GM19395 (cell line): ENCODE results near the gene KRTAP6-3.

Source experiments
- ATAC-seq: cut with Tn5 transposase; IDR thresholded peaks from one replicate; pipeline ENCODE4 v1.9.1; 2021; ENCODE audit warnings: mild to moderate bottlenecking, moderate library complexity; ENCODE audit not compliant: unreplicated experiment

The KRTAP6-3 gene

DNA sequence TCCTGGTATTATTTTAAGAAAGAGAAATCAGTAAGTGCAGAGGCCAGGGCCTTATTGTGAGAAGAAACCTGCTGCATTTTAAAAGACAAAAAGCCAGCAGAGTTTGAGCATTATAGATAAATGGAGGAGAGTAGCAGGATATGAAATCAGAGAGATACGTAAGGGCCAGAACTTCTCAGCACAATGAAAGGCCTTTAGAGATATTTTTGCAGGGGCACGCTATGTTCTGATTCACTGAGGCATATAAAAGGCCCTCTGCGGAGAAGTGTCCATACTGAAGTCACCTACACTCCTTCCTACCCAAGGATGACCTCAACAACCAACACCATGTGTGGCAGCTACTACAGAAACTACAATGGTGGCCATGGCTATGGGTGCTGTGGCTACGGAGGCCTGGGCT lies at the start of gene KRTAP6-3:
Gene KRTAP6-3 (plus strand): TSS at position 301 of the 400 bp plus-strand sequence. CDS start 6 bp downstream, at position 307.
- no peak for ATAC-seq

DNA sequence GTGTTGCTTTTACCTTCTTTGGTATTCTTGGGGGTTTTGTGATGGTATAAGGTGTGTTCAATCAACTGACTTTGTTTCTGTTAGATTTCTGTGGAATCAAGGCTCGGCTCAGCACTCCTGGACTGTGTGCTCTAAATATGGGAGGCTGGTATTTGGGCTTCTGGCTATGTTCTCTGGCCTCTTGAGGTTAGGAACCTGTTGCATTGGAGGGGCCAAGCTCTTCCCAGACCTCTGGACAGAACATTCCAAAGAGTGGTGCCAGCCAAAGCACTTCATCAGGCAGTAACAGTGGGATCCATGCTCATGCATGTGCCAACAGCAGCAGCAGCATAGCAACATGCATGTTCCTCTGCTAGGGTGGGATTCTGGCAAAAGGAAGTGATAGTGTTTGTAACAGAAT lies 39.5 kb upstream of the KRTAP6-3 start:
- ATAC-seq, result no peak

DNA sequence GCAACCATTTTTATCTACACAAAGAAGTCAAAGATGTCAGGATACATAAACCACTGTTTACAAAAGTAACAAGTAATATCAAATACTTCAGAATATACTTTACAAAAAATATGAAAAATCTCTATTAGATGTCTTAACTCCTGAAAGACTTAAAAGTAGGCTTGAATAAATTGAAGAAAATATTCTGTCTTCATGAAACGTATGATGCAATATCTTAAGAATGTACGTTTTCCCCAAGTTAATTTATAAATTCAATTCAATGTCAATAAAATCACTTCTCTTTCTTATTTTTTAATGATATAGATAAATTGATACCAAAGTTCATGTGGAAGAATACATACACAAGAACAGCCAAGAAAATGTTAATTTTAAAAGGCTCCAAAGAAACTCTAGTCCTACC lies 37.1 kb upstream of the KRTAP6-3 start:
- ATAC-seq, result no peak

DNA sequence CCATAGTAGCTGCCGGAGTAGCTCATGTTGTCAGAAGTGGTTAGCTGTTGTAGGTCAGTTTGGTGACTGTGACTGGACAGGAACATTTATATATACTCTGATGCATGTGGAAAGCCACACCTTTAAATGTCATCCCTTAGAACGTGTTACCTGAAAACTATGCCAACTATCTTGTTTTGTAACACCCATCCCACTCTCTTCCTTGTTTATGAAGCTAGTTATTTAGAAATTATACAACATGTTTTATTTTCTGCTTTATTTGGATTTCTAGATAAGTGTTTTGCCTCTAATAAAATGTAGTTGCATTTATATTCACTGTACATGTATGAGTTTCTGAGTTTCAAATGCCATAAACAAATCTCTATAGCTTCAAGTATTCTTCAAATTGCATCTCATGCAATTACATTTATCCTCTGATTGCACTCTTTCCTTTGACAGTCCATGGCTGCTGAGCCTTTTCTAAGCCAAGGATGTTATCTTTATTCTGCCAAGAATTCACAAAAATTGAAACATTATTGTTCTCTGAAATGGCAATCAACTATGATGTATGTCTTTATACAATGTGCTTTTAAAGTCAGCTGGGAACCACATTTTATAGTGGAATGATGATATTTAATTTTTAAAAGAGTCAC lies 30.9 kb upstream of the KRTAP6-3 start, which contains the start of gene KRTAP19-7:
Gene KRTAP19-7 (minus strand): TSS at position 51 of the 632 bp plus-strand sequence. CDS start 25 bp downstream, at position 26.
- no peak for ATAC-seq

DNA sequence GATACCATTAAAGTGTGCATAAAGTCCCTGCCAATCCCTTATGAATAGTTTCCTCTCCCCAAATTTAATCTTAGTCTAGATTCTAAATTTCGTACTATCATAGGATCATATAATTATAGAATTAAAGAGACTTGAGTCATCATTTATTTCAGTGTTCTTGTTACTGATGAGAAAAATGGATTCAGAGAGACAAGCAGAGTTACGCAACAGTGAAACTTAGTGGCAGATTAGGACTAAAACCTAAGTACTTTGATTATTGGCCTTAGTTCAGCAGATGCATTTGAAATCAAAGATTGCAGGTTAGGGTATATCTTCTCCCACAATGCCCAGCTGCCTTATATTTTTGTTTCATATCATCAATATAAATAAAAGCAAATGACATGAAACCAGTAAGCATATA lies 30.3 kb upstream of the KRTAP6-3 start:
- ATAC-seq, result no peak

DNA sequence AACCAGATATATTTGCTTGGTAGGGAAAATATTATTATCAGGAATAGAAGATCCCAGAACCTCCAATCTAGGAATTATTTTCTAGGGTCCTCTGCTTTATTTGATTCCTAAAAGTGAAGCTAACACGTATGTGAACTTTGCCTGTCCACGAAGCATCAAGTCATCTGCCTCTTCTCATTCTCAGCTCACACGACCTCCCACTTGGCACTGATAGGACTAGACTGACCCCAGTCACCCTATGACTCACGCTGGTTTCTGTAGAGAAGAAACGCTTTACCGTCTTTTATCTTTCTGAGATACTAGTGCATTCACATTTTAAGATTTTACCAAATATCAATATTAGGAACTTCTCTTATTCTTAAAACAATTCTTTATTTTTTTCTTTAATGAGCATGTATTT lies 29.2 kb upstream of the KRTAP6-3 start:
- ATAC-seq, result no peak

DNA sequence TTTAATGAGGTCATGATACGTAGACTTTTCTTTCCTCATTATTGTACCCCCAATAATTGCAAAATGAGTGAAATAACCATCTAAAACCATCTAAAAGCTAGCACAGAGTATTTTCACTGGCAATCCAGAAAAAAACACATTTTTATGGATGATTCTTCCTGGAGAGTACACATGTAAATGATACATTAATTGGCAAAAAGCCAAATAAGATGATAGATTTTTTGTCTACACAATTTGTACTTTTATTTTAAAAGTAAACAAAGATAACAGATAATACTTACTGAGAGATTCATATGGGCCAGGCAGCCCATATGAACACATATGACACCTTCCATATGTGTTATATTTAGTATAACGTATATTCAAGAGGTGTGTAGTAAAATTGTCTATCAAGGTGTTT lies 28.6 kb upstream of the KRTAP6-3 start:
- no peak for ATAC-seq

DNA sequence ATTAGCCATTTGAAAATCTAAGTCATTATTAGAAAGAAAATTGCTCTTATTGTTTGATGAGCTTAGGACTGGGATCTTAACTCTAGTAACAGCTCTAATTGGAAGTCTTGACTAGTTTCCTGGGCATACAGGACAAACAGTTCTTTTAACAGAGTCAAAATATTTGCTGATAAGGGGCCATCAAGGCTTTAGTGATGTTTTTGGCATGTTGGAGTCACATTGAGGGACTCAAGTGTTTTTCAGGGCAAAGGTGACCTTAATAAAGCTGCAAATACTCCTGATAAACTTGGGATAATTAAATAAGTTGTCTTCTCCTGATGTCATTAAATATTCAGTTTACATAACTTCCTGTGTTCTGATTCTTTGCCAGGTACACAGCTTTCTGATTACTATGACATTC lies 24.6 kb upstream of the KRTAP6-3 start:
- ATAC-seq, result no peak

- no peak for ATAC-seq
Observed at GRCh38 chr21:30577766-30578165, 14.5 kb upstream of the KRTAP6-3 start.

GRCh38 chr21:30579346-30579745 lies 12.9 kb upstream of the KRTAP6-3 start:
- ATAC-seq, result no peak

DNA sequence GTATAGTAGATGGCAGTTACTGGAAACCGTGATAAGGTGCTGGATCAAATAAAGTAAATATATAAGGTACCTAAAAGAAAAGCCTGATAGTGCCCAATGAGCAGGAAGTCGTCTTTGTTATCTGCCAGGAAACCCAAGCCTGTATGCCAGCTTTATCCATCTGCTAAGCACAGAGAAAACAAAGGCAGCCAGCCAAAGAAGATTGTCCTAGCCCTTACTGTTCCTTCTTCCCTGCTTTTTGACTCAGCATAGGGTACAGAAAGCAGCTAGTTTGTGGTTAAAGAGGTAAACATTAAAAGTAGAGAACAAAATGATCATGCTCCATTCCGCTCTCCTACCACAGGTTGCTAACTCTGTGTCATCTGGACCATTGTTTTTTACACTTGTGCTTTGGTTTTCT lies 12.1 kb upstream of the KRTAP6-3 start:
- ATAC-seq, result no peak

DNA sequence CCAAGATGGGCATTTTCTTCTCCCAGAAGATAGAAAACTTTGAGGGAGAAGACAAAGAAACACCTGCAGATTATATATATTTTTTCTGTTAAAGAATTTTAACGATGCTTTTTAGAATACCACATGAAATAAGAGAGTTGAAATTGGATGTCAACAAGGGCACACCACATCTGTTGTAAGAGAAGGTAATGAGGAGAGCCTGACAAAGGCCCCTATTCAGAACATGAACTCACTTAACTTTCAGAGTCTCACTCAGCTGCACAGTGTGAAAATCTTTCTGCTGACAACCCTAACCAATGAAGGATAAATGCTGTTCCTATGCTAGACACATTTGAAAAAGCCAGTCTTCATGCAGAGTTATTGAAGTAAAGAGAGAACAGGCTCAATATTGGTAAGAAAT lies 9.4 kb upstream of the KRTAP6-3 start:
- ATAC-seq, result no peak

- ATAC-seq, result no peak
Observed at GRCh38 chr21:30590297-30590696, 1.9 kb upstream of the KRTAP6-3 start, which contains the start of gene KRTAP22-2. TSS of gene KRTAP22-2 (minus strand) at chr21:30590397.

- no peak for ATAC-seq
Observed at GRCh38 chr21:30598802-30599201, 6.6 kb downstream of the KRTAP6-3 start, which contains the start of gene KRTAP6-2. TSS of gene KRTAP6-2 (minus strand) at chr21:30598902. CDS start at chr21:30598874, 28 bp downstream.

DNA sequence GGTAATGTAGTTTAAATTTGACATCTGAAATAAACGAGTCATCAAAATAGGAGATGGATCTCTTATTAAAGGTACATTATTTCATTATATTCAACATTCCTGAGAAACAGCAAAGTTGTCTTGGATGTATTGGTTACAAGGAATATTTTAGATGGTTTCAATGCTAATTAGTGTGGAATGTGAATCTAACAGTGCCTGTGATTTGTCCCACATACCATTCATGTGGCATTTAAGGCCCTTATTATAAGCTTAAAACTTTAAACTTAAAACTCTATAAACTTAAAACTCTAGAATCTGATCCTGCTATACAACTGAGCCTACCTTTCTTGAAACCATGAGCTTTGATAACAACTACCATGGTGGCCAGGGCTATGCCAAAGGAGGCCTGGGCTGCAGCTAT lies 8.5 kb downstream of the KRTAP6-3 start, which contains the start of gene KRTAP22-1:
Gene KRTAP22-1 (plus strand): TSS at position 301 of the 400 bp plus-strand sequence.
- no peak for ATAC-seq

DNA sequence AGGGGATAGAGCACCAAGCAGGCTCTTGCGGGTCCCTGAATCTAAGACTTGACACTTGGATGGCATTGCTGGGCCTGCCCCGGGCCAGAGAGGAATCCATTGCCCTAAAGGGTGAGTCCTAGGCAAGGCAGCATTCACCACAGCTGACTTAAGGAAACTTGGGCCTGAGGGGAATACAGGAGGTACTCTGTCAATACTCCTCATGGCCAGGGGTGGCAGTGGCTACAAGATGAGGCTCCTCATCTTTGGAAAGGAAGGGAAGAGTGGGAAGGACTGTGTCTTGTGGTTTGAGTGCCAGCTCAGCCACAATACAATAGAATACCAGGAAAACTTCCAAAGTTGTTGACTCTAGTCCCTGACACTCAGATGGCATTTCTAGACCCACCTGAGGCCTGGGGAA lies 13.7 kb downstream of the KRTAP6-3 start:
- no peak for ATAC-seq

DNA sequence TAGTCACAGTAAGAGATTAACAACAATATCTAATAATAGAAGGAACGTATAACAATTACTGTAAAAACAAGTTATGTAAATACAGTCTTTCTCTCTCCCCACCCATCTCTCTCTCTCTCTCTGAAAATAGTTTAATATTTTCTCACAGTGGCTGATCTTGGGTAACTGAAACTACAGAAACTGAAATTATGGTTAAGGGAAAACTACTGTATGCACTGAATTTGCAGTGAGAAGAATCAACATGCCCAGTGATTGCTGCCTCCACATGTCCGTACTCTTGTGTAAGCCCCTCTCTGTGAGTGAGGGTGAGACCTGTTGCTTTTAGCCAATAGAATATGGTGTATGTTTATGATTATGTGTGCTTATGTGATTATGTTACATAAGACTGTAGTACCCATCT lies 19.9 kb downstream of the KRTAP6-3 start:
- no peak for ATAC-seq

- ATAC-seq, result no peak
Observed at GRCh38 chr21:30613836-30614235, 21.6 kb downstream of the KRTAP6-3 start, which contains the start of gene KRTAP6-1. TSS of gene KRTAP6-1 (minus strand) at chr21:30613930. CDS start at chr21:30613904, 26 bp downstream.

DNA sequence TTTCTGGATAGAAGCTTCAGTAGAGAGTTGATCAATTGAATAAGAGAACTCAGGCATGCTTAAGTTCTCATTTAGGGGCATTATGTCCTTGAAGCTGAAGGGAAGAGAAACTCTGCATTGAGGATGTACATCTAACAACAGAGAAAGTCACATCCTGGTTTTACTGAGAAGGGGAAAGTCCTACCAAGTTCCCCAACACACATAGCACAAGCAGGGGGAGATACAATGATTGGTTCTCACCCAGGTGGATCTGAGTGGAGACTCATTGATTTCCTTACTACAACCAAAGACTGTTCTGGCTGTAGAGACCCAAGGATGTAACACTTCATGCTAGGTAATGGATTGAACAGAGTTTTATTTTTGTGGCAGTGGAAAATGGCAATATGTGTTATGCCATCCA lies 23.0 kb downstream of the KRTAP6-3 start:
- no peak for ATAC-seq

DNA sequence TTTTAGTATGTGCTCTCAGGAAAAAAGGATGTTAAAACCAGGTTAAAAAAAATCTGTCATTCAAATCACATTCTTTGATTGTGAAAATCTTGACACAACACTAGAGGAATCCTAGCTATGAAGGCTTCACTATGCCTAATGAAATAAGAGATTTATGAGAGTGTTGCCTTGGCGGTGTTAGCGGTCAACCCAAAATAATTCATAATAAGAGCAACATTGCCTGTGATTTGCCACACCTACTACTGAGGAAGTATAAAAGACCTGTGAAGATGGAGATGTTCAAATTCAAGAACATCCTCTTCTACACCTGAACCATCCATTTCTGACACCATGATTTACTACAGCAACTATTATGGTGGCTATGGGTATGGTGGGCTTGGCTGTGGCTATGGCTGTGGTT lies 23.9 kb downstream of the KRTAP6-3 start, which contains the start of gene KRTAP20-1:
Gene KRTAP20-1 (plus strand): TSS at position 301 of the 400 bp plus-strand sequence. CDS start 30 bp downstream, at position 331.
- ATAC-seq, result no peak

DNA sequence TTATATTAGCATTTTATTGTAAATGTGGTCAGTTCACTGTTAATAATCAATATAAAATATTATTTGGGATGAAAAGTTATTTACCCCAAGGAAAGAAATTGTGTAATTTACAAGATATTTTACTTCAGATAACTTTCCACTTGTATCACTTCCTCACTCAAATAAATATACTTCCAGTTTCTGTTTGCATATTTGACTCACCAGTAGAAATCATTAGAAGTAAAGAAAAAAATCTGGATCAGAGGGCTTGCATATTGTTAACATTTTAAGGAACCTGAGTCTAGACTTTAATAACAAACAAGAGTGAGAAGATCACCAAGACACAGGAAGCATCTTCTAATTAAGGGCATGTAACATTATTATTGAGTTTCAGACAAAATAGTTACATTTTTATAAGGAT lies 27.8 kb downstream of the KRTAP6-3 start:
- no peak for ATAC-seq

GRCh38 chr21:30620522-30620921 lies 28.3 kb downstream of the KRTAP6-3 start, which contains the start of gene KRTAP20-4:
TSS of gene KRTAP20-4 (plus strand) at chr21:30620627.
- no peak for ATAC-seq
